HG02623 (cell line): ENCODE data around the gene HAUS7.

Source experiments
- ATAC-seq: cut with Tn5 transposase; IDR thresholded peaks from one replicate; pipeline ENCODE4 v1.9.1; 2021; ENCODE audit warnings: moderate library complexity; ENCODE audit not compliant: unreplicated experiment

The HAUS7 gene

GRCh38 chrX:153441981-153442380 is 28.4 kb downstream of the HAUS7 start:
- ATAC-seq = no peak

DNA sequence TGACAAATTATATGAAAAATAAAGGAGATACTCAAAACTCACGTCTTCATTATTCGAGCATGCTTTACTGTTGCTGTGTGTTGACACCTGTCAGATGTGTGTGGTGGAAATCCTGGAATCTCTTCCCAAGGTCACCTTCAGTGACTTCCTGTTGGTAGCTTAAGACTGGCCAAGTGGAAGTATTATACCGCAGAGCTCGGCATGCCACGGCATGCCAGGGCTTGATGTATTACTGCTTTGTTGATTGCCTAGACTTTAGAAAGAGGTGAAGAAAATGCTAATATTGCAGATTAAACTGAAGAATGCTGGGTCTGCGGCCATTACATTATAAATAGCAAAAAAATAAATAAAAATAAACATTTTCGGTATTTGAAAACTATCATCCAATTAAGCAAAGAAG is 29.1 kb downstream of the HAUS7 start:
- no peak for ATAC-seq

DNA sequence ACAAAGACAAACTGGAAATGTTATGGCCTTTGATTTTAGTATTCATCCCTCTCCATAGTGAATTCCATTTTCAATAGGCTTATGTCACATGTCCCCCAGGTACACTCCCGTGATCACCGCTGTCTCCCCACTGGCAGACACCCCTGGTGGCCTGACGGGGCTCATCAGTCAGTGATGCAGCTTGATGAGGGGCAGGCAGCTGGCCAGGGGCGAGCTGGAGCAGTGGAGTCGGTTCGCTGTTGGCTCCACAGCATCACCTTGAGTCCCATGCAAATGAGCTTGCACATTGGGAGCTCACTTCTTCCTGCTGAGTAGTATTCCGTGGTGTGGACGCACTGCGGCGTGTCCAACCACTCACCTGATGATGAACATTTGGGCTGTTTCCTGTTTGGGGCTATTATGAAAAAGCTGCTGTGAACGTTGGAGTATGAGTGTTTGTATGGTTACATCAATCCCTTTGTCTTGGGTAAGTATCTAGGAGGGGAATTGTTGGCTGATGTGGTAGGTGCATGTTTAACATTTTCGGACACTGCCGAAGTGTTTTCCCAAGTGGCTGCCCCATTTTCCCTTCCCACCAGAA is 29.7 kb downstream of the HAUS7 start:
- ATAC-seq = no peak

GRCh38 chrX:153439977-153440376 is 30.4 kb downstream of the HAUS7 start:
- no peak for ATAC-seq

DNA sequence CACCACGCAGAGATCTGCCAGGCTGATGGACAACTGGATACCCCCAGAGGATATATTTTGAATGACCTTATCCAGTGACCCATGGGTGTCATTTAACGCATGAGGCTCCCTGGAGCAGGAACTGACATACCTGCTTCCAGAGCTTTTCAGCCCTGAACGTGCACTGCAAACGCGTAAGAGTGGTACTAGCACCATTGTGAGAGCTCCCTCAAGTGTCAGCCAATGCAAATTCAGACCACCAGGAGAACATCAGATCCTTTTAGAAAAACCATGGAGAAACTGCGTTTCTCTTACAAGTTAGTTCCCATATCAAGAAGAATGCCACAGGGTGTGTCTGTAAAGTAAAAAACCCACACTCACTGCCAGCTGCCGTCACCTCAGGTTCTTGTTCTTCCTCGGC is 31.8 kb downstream of the HAUS7 start:
- ATAC-seq = no peak

DNA sequence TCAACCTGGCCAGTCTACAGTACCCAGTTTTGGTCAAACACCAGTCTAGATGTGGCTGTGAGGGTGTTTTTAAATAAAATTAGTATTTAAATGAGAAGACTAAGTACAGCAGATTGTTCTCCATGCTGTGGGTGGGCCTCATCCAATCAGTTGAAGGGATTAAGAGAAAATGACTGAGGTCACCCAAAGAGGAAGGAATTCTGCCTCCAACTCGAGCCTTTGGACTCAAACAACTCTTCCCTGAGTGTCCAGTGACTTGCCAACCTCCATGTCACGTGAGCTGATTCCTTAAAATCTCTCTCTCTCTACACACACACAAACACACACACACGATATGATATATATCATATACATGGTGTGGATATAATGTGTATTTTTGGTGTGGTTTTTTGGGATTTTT is 34.5 kb downstream of the HAUS7 start:
- ATAC-seq = no peak

DNA sequence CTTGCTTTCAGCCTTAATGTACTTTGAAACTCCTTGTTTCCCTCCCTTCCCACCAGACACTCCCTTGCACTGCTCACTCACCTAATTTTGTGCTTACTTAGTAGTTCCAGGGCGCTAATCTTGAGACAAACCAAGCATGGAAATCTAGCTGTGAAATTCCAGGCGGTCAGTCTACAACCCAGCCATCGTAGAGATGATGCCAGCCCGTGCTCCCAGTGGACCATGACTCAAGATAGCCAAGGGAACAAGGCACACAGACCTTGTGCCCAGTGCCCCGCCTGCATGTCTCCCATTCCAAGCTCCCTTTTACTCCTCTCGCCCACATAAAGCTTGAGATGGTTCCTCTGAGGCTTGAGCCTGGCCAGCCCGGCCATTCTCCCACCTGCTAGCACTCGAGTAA is 35.6 kb downstream of the HAUS7 start:
- no peak for ATAC-seq

GRCh38 chrX:153433781-153434285 is 36.5 kb downstream of the HAUS7 start:
- no peak for ATAC-seq

- no peak for ATAC-seq
Observed at GRCh38 chrX:153433161-153433680, 37.2 kb downstream of the HAUS7 start.

DNA sequence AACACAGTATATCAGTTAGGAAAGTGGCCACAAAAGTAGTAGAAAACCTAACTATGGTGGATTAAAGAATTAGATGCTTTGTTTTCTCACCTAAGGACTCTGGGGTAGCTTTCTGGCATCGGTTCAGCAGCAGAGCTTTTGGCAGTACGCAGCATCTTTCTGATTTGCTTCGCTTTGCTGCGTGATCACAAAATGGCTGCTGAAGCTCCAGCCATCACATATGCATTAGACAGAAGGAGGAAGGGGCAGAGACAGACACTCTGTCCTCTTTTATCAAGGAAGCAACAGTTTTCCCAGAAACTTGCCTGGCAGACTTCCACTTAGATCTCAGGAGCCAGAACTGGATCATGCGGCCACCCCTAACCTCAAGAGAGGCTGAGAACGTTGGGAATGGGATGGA is 39.6 kb downstream of the HAUS7 start:
- no peak for ATAC-seq

- no peak for ATAC-seq
Observed at GRCh38 chrX:153426204-153426603, 44.2 kb downstream of the HAUS7 start.

DNA sequence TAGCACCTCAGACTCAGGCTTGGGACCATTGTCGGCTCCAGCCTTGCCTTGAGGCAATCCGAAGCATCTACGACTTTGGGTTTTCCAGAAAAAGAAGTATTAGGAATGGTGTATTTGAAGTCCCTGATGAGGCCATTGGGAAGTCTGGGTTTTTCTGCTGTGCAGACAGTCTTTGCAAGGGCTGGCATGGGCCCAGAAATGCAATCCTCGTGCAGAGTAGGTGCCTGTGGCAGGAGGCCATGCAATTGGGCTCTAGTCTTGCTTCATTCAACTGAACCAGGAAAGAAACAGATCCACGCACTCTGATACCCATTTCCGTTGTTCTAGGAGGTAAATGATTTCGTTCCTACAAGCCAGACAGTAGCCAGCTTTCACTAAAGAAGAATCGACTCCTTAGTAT is 46.7 kb downstream of the HAUS7 start:
- no peak for ATAC-seq

DNA sequence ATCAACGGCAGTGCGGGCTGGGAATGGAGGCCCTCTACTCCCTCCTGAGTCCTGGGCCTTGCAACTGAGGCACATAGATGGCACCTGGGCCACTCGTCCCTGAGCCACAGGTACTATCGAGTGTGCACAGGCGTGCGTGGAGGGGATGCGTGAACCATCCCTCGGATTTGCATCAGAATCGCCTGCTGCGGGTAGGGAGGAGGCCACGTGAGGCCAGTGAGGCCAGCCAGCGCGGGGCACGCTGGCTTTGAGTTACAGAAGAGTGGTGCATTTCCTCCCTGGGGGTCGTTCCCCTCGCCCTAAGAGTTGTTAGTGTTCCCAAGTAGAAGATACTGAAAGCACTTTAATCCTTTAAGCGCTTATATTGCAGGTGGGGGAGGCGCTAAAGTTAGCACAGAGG is 48.5 kb downstream of the HAUS7 start:
- no peak for ATAC-seq

DNA sequence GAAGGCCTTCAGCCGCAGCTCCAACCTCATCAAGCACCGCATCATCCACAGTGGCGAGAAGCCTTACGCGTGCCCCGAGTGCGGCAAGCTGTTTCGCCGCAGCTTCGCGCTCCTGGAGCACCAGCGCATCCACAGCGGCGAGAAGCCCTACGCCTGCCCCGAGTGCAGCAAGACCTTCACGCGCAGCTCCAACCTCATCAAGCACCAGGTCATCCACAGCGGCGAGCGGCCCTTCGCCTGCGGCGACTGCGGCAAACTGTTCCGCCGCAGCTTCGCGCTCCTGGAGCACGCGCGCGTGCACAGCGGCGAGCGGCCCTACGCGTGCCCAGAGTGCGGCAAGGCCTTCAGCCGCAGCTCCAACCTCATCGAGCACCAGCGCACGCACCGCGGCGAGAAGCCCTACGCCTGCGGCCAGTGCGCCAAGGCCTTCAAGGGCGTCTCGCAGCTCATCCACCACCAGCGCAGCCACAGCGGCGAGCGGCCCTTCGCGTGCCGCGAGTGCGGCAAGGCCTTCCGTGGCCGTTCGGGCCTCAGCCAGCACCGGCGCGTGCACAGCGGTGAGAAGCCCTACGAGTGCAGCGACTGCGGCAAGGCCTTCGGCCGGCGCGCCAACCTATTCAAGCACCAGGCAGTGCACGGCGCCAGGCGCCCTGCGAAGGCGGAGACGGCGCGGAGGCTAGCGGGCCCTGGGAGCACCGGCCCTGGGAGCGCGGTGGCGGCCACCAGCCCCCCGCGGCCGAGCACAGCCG is 49.4 kb downstream of the HAUS7 start:
- ATAC-seq = no peak

GRCh38 chrX:153417637-153418036 is 52.7 kb downstream of the HAUS7 start:
- no peak for ATAC-seq

GRCh38 chrX:153416781-153417450 is 53.5 kb downstream of the HAUS7 start:
- no peak for ATAC-seq

DNA sequence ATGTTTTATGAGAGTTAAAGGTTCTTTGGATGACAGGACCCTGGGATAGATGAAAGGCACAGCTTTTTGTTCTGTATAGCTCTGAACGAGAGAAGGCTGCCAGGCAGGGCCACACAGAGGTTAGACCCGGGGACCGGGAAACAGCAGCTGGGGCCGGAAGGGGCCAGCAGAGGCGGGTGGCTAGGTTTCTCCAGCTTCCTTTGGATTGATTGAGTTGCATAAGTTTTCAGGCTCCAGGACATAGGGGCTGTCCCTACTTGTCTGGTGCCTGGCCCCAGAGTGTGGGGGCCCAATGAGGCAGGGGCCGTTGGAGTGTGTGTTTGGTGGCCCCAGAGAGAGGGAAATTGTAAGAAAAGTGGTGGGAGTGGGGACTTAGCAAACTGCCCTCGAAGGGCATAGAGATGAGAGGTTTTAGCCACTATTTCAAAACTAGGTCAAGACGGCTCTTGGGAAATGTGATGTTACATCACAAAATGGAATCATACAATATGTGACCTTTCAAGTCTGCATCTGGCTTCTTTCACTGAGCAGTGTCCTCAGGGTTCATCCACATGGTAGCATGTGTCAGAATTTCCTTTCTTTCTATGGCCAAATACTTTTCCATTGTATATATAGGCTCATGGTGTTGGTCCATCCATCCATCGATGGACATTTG is 55.4 kb downstream of the HAUS7 start:
- no peak for ATAC-seq

DNA sequence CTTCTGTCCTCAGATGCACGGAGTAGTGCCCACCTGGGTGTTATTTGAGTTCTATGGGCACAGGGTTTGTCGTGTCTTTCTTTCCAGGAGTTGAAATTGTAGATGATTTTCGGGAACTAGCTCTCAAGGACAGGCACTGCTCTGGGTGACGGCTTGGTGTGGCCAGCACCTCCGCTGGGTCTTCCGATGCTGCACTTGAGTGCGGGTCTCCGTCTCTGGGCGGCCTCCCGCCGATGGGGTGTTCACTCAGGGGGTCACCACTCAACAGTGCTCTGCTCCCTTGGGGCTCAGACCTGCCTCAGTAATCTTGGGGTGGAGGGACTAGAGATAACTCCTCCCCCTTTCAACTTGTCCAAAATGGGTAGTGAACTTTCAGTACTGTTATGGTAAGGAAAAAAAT is 56.6 kb downstream of the HAUS7 start:
- no peak for ATAC-seq

GRCh38 chrX:153412746-153413720 is 57.3 kb downstream of the HAUS7 start:
- no peak for ATAC-seq

DNA sequence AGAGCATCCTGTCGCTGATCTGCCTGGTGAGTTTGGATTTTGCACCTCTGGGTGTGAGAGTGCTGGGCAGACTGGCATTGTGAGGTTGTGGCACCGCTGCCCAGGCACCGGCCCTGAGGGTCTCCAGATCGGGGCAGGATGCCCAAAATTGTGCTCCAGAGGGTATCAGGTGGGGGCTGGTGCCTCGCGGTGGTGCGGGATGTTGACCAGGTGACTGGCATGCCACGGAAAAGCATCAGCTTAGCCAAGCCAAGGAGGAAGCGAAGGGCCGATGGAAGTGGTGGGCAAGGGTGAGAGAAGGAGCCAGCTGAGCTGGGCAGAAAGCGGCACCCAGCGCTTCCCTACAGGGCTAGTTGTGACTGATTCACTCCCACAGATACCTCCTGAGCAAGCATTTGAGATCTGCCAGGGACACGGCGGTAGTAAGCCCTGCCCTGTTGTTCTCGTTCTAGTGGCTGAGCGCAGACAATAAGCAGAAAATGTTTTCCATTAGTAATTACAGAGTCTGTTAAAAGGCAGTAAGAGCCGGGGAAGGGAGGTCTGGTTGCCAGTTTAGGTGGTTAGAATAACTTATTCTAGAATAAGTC is 58.3 kb downstream of the HAUS7 start:
- no peak for ATAC-seq
